Osteocyte (in vitro differentiated cells): ENCODE data around the gene ACTG1. TPM values are rescaled to one million over a fixed set of nuclear protein-coding genes. Genes with fewer than 3 reads are reported as not detected.

Source experiments
- DNase-seq: peaks from one replicate; pipeline ENCODE4 v3.0.0; 2021; ENCODE audit warnings: mixed read lengths; ENCODE audit not compliant: unreplicated experiment; ENCODE audit errors: extremely low spot score
- H3K27ac Mint-ChIP-seq: one replicate; pipeline ENCODE4 v1.8.0; 2021; ENCODE audit warnings: mild to moderate bottlenecking, mixed read lengths; ENCODE audit not compliant: unreplicated experiment
- H3K27me3 Mint-ChIP-seq: one replicate; pipeline ENCODE4 v1.8.0; 2021; ENCODE audit warnings: mixed read lengths; ENCODE audit not compliant: unreplicated experiment
- H3K36me3 Mint-ChIP-seq: one replicate; pipeline ENCODE4 v1.8.0; 2021; ENCODE audit warnings: mixed read lengths; ENCODE audit not compliant: unreplicated experiment
- H3K4me1 Mint-ChIP-seq: one replicate; pipeline ENCODE4 v1.8.0; 2021; ENCODE audit warnings: mixed read lengths; ENCODE audit not compliant: unreplicated experiment
- H3K4me3 Mint-ChIP-seq: one replicate; pipeline ENCODE4 v1.8.0; 2021; ENCODE audit warnings: mild to moderate bottlenecking, moderate library complexity, mixed read lengths; ENCODE audit not compliant: unreplicated experiment
- H3K9me3 Mint-ChIP-seq: one replicate; pipeline ENCODE4 v1.8.0; 2021; ENCODE audit warnings: mixed read lengths; ENCODE audit not compliant: unreplicated experiment
- CTCF ChIP-seq: fragments of 200-600 bp; sonication (generic); IDR thresholded peaks from 2 replicates; pipeline ENCODE4 v1.5.0; 2021; ENCODE audit warnings: antibody characterized with exemption, mild to moderate bottlenecking, moderate library complexity
- total RNA-seq: library from RNA; stranded (reverse); gene quantifications from 2 replicates; pipeline ENCODE4 v1.2.1, GENCODE V29; 2021

ACTG1 gene
- total RNA-seq, 1 donor from 2014 or later: 4,267 TPM

- TF ChIP-seq CTCF: no peak
- Mint-ChIP-seq H3K36me3 (no peaks in the 10 kb centered on the region), H3K27me3 (no peaks in the 10 kb centered on the region), H3K4me3 (no peak overlapping the region), H3K4me1 (peaks cover 31% of the 10 kb centered on the region), H3K9me3 (no peaks in the 10 kb centered on the region), H3K27ac (no peak overlapping the region)
- no peak for DNase-seq
Observed at GRCh38 chr17:81492202-81492601, 20.4 kb downstream of the ACTG1 start.

- Mint-ChIP-seq H3K27ac (no peak overlapping the region), H3K4me1 (peaks cover 32% of the 10 kb centered on the region), H3K4me3 (no peak overlapping the region), H3K36me3 (no peaks in the 10 kb centered on the region), H3K27me3 (no peaks in the 10 kb centered on the region), H3K9me3 (no peaks in the 10 kb centered on the region)
- no peak for TF ChIP-seq CTCF
- DNase-seq: no peak
Observed at GRCh38 chr17:81491761-81492160, 20.8 kb downstream of the ACTG1 start.

- H3K4me3 Mint-ChIP-seq: no peak overlapping the region
- H3K27me3 Mint-ChIP-seq: no peaks in the 10 kb centered on the region
- H3K27ac Mint-ChIP-seq: peak overlapping the region; percentile 41
- H3K4me1 Mint-ChIP-seq: peaks cover 33% of the 10 kb centered on the region
- TF ChIP-seq CTCF: no peak
- no peaks in the 10 kb centered on the region for H3K9me3 Mint-ChIP-seq
- DNase-seq: no peak
- no peaks in the 10 kb centered on the region for H3K36me3 Mint-ChIP-seq
Observed at GRCh38 chr17:81491181-81491581, 21.4 kb downstream of the ACTG1 start.

GRCh38 chr17:81489998-81490992, 22.3 kb downstream of the ACTG1 start:
- H3K4me3 Mint-ChIP-seq: no peak overlapping the region
- no peak for DNase-seq

More at GRCh38 chr17:81489998-81490992, 22.3 kb downstream of the ACTG1 start:
- Mint-ChIP-seq H3K36me3 (no peaks in the 10 kb centered on the region), H3K27me3 (no peaks in the 10 kb centered on the region), H3K9me3 (no peaks in the 10 kb centered on the region), H3K27ac (peak overlapping the region; percentile 92), H3K4me1 (peaks cover 36% of the 10 kb centered on the region)
- TF ChIP-seq CTCF: no peak
